HG03558 (cell line): ENCODE data around the gene S1PR3.

Source experiments
- ATAC-seq: cut with Tn5 transposase; IDR thresholded peaks from one replicate; pipeline ENCODE4 v1.9.1; 2021; ENCODE audit warnings: moderate number of reproducible peaks; ENCODE audit not compliant: unreplicated experiment; ENCODE audit errors: extremely low read depth

Gene S1PR3

DNA sequence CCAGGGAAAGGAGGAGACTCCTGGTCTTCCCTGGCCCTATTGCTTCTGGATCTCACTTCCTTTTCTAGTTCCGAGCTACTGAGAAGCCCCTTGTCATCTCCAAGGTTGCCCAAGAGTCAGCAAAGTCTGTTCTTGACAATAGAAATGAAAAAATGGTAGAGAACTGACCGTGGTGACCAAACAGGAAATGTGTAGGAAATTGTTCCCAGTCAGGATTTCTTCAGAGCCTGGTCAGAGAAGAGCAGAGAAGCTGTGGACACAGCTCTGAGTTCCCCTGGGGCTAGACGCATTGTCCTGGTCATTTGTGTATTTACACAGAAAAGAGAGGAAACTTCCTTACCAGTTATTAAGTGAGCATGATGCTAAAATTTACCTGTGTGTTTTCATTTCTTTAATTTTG is 35.6 kb downstream of the S1PR3 start:
- no peak for ATAC-seq

- ATAC-seq, result no peak
Observed at GRCh38 chr9:89029788-89030187, 38.5 kb downstream of the S1PR3 start.

- ATAC-seq, result no peak
Observed at GRCh38 chr9:89032173-89032572, 40.9 kb downstream of the S1PR3 start.

DNA sequence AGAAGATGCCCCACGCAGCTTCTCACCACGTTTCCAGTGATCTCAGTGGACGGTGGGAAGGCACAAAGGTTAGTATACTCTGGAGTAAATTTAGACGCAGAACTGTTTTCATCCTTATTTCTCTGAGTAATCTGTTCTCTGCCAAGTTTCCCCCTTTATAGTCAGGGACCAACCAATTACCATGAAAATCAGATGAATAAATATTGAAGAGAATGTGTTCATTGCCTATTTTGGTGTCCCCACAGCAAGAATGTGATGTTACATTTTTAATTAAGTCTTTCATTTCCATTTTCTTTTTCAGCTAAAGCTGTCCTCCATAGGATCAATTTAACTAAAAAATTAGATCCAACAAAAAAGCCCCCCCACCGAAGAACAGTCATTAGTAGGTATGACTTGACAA is 41.4 kb downstream of the S1PR3 start:
- no peak for ATAC-seq

GRCh38 chr9:89036383-89036782 is 45.1 kb downstream of the S1PR3 start:
- ATAC-seq, result no peak

GRCh38 chr9:89036891-89037290 is 45.6 kb downstream of the S1PR3 start:
- ATAC-seq, result no peak

DNA sequence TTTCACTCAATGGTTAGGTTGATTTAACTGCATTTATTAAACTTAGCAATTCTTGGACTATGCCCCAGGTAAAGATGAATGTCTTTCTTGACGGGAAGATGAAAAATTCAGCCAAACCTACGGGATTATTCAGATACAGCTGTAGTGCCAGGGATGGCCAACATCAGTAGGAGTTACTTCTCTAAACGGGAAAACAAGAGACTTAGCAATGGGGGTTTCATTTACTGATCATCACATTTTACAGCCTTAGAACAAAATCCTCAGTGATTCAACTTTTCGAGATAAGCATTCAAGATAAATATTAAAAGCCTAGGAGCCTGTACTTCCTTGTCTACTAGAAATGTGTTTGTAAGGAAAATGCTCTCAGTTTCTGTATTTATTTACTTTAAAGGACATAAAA is 46.1 kb downstream of the S1PR3 start:
- no peak for ATAC-seq

- ATAC-seq, result no peak
Observed at GRCh38 chr9:89037891-89038290, 46.6 kb downstream of the S1PR3 start.

DNA sequence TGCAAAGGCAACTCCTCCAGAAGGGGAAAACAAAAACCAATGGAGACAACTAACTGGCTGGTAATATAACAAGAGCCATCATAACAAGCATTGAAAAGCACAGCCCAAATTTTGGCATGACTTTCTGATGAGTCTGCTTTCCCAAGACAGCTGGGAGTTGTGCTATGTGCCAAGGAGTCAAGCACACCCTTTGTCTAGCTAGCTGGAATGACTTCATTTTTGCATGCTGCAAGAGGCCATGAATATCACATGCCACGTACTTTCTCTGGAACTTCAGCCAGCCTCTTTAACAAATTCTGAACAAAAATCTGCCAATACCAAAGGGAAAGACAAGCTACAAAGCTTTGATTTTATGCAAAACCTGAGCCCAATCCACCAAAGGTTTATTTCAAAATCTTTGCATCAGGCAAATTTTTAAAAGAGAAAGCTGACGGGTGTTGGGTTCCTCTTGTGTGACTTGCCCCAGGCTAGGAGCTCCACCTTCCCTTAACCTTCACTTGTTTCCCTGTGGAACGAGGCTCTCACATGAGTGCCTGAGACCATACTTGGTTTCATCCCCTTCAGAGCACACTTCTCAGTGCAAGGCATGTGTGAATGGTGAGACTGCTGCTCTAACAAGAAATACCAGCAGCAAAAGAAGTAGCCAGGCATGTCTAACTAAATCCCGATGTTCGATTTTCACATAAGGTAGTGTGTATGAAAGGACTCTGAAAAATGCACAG is 47.3 kb downstream of the S1PR3 start:
- no peak for ATAC-seq

GRCh38 chr9:89039104-89039465 is 47.8 kb downstream of the S1PR3 start:
- ATAC-seq, result no peak

GRCh38 chr9:89039664-89040063 is 48.4 kb downstream of the S1PR3 start:
- no peak for ATAC-seq

DNA sequence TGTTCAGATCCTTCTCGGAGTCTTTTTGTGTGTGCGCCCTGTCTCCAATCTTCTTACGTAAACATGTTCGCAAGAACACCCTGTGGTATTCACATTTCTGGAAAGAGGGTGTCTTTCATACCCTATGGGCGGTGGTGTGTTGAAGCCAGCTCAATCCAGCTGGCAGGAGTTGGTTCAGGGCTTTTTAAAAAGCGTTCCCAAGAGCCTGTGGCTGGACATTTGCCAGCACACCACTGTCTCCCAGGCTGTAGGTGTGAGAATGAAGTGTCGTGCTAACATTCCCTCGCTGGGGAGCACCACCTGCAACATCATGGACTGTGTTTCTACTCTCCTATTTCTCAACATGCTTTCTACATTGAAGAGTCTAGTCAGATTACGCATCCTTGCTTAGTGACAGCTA is 51.7 kb downstream of the S1PR3 start:
- no peak for ATAC-seq

DNA sequence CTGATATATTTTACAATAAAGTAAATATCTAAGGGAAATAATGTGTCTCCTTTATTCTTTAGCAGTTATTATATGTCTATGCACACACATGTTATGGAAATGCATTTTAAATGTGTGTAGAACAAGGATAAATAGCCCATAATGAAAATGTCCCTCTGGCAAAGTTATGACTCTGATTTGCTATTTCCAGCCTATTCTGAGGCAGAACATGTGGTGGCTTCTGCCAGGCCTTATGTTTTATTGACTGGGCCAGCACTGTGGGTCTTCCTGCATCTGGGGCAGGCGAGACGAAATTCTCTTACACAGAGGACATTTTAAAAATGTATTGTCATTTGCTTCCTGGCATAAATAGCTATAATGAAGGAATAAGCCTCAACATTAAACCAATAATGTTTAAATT is 52.8 kb downstream of the S1PR3 start:
- no peak for ATAC-seq

DNA sequence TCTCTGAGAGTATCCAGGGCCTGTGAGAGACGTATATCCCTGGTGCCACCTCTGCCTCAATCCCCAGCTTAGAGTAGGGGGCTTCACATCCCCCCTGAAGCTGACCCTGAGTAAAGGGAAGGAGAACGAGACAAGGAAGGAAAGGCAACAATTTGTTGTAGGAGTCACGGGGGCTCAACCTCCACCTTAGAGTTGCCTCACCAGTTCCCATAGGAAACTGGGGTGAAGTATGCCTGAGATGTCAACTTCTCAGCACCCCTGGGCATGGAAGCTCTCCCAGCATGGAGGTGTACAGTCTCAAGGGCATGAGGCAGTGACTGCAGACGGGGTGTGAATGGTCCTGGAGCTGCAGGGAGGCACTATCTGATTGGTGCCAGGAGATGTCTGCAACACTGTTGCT is 53.6 kb downstream of the S1PR3 start:
- ATAC-seq, result no peak

GRCh38 chr9:89046832-89047231 is 55.6 kb downstream of the S1PR3 start:
- no peak for ATAC-seq

DNA sequence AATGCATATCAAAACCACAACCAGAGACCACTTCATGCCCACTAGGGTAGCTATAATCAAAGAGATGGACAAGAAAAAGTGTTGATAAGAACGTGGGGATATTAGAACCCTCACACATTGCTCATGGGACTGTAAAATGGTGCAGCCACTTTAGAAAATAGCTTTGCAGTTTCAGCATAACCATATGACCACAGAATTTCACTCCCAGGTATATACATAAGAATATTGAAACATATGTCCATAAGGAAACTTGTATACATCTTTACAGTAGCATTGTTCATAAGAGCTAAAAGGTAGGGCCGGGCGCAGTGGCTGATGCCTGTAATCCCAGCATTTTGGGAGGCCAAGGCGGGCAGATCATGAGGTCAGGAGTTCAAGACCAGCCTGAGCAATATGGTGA is 56.4 kb downstream of the S1PR3 start:
- no peak for ATAC-seq

DNA sequence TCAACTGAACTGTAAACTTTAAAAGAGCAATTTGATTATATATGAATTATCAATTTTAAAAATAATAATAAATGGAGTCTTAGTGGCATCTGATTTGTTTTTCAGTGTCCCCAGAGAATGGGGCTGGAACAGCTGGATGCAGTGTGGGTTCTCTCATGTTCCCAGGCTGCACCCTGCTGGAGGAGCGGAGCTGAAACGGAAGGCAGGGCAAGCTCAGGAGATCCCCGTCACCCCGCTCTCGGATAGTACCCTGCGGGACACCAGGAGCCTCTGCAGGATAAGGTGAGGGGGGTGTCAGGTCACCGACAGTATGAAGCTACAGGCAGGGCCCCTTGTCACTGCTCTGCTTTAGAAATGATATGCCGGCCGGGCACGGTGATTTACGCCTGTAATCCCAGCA is 57.3 kb downstream of the S1PR3 start:
- no peak for ATAC-seq

- no peak for ATAC-seq
Observed at GRCh38 chr9:89049646-89050045, 58.4 kb downstream of the S1PR3 start.

DNA sequence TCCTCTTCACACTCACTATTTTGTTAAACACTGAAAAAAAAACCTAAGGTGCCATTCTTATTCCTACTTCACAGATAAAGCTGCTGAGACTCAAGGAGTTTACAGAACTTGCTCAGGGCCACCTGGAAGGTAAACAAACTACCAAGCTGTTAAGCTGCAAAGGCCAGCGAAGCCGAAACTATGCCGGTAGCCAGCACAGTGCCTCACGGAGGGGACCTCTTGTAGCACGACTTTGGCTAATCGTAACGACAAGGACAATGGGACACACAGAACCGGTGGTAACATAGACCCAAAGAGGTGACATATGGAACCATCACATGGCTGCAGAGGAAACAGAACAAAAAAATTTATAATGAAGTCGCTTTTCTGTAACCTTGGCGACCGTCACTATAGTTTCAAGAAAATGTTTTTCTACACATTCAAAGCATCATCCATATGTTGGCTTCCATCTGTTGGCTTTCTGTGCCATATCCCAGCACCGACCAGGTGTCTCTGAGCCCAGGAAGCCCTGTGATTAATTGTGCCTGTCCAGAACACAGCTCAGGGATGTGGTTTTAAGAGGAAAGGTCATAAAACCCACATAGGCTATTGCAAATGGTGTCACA is 60.3 kb downstream of the S1PR3 start:
- no peak for ATAC-seq

DNA sequence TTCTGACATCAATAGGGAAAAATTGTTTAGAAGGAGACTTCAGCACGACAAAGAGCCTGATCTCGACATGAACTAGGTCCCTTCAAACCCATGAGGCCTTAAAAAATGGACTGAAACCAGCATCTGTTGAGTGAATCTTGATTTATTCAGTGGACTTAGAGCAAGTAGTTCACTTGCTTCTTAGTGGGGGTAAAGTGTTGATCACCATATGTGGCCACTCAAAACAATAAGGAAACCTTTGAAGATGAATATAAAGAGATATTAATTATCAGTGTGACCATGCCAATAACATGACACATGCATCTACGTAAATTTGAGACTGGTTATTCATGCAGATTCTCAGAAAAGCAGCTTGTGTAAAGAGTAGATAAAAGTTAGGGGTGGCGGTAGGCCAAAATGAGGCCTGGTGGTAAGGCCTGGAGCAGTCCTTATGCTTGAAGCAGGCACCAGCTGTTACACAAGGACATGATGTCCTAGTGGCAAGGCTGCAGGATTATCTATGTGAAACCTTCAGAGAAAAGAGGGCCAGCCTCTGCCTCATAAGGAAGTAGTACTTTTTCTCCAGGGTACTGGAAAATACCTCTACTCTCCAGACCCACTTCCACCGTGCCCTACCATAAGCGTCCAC is 61.3 kb downstream of the S1PR3 start:
- no peak for ATAC-seq

DNA sequence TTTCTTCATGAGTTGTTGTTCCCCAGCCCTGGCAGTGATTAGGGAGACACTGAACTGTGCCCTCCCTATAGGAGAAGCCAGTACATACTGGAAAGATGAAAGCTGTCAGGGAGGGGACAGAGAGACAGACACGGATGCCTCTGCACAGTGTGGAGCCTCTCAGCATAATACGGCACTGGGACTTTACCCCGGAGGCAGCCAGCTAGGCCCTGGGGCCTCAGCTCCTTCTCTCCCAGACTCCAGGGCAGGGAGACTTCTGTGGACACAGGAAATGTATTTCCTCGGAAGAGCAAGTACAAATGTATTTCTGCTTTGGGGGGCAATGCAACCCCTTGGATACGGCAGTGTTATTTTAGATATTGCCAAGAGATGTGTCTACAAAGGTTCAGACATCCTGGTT is 62.0 kb downstream of the S1PR3 start:
- no peak for ATAC-seq
